ENCODE measurements around the gene C4orf50.

DNA sequence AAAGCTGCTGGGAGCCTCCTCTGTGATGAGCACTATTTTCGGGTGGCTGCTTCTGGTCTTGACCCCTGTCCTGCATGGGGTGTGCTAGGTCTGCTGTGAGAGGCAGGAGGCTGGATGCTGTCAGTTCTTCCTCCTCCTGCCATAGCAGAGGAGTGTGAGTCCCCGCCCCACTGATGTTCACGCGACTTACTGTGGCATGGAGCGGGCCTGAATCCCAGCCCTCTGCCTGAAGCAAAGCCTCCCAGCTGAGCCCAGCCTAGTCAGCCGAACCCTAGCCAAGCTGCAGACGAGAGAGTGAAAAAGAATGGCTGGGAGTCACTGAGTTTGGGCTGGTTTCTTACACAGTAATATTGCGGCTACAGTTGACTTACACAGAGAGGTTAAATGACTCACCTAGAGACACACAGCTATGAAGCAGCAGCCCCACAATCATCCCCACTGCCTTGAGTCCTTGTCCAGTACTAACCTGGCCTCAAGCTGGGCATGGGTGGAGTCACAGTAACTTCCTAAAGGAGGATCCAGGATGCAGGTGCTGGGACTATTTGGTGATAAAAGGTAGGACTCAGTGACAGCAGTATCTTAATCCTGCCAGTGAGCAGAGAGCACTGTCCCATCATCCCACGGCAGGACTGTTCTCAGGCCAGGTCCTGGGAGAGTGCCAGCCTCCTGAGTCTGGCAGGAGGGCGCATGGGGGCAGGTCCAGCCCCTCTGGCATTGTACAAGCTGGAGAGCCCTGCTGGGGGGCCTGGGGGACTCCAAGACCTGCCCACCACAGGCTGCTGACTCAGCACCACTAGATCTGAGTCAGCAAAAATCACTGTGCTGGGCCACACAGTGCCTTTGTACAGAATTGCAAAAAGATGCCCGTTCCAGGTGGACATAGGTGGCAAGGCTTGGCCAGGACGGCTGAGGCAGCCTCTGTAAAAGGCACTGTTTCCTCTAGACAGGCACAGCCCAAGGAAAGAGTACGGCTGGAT is 65.0 kb downstream of the C4orf50 start:
- TF ChIP-seq, protein P1, sequence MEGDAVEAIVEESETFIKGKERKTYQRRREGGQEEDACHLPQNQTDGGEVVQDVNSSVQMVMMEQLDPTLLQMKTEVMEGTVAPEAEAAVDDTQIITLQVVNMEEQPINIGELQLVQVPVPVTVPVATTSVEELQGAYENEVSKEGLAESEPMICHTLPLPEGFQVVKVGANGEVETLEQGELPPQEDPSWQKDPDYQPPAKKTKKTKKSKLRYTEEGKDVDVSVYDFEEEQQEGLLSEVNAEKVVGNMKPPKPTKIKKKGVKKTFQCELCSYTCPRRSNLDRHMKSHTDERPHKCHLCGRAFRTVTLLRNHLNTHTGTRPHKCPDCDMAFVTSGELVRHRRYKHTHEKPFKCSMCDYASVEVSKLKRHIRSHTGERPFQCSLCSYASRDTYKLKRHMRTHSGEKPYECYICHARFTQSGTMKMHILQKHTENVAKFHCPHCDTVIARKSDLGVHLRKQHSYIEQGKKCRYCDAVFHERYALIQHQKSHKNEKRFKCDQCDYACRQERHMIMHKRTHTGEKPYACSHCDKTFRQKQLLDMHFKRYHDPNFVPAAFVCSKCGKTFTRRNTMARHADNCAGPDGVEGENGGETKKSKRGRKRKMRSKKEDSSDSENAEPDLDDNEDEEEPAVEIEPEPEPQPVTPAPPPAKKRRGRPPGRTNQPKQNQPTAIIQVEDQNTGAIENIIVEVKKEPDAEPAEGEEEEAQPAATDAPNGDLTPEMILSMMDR (IDR thresholded peaks at IDR 0.05), result no peak
- no peak for TF ChIP-seq POLR2A (IDR thresholded peaks at IDR 0.05)

Measured in tibial nerve (tissue), 3 donors.